Endodermal cell (in vitro differentiated cells): ENCODE results near the gene ZBTB7B. TPM values are rescaled to one million over a fixed set of nuclear protein-coding genes. Genes with fewer than 3 reads are reported as not detected.

Experiments used
- DNase-seq: peaks from one replicate; pipeline ENCODE4 v3.0.0-alpha.2; 2017
- H3K27ac ChIP-seq: 2 replicates; pipeline ENCODE4 v1.5.1; 2013; ENCODE audit warnings: mild to moderate bottlenecking, low read depth, low read length, moderate library complexity
- H3K27me3 ChIP-seq: 2 replicates; pipeline ENCODE4 v1.6.1; 2013; ENCODE audit warnings: mild to moderate bottlenecking, low read length, moderate library complexity; ENCODE audit not compliant: insufficient read depth, control insufficient read depth, poor library complexity, severe bottlenecking
- H3K36me3 ChIP-seq: 2 replicates; pipeline ENCODE4 v1.7.0; 2013; ENCODE audit warnings: mild to moderate bottlenecking, low read length, moderate library complexity; ENCODE audit not compliant: control insufficient read depth, insufficient read depth
- H3K4me1 ChIP-seq: one replicate; pipeline ENCODE4 v1.7.0; 2013; ENCODE audit warnings: low read length; ENCODE audit not compliant: control insufficient read depth, insufficient read depth
- H3K4me3 ChIP-seq: 2 replicates; pipeline ENCODE4 v1.5.1; 2013; ENCODE audit warnings: mild to moderate bottlenecking, low read length, moderate library complexity
- H3K9ac ChIP-seq: 2 replicates; pipeline ENCODE4 v1.6.1; 2013; ENCODE audit warnings: mild to moderate bottlenecking, low read length, moderate library complexity; ENCODE audit not compliant: poor library complexity, severe bottlenecking; ENCODE audit errors: extremely low read depth
- H3K9me3 ChIP-seq: 2 replicates; pipeline ENCODE4 v1.6.1; 2013; ENCODE audit warnings: mild to moderate bottlenecking, low read length, moderate library complexity; ENCODE audit not compliant: control insufficient read depth
- H3K27ac Mint-ChIP-seq: 2 replicates; pipeline ENCODE4 v1.8.0; 2020; ENCODE audit warnings: mixed read lengths
- H3K27me3 Mint-ChIP-seq: 2 replicates; pipeline ENCODE4 v1.8.0; 2021; ENCODE audit warnings: mild to moderate bottlenecking, mixed read lengths; ENCODE audit not compliant: insufficient read depth
- H3K36me3 Mint-ChIP-seq: 2 replicates; pipeline ENCODE4 v1.8.0; 2020; ENCODE audit warnings: low read depth, mixed read lengths
- H3K4me1 Mint-ChIP-seq: 2 replicates; pipeline ENCODE4 v1.8.0; 2020; ENCODE audit warnings: mixed read lengths
- H3K4me3 Mint-ChIP-seq: 2 replicates; pipeline ENCODE4 v1.8.0; 2020; ENCODE audit warnings: mild to moderate bottlenecking, moderate library complexity, mixed read lengths
- H3K9me3 Mint-ChIP-seq: 2 replicates; pipeline ENCODE4 v1.8.0; 2020; ENCODE audit warnings: mild to moderate bottlenecking, mixed read lengths
- WGBS, 2 experiments: methylation state at CpG; one replicate each; pipeline versions ENCODE4 v1.1.5 to v1.1.7; 2013; ENCODE audit warnings: missing lambda C conversion rate in 2 of 2, mixed read lengths in 1 of 2; ENCODE audit not compliant: insufficient coverage in 1 of 2, insufficient read length in 1 of 2; 5-methylcytosine and 5-hydroxymethylcytosine counted together
- total RNA-seq, 2 donors: library from RNA; stranded (reverse); fragmentation: NEBNext Ultra II Directional in 1 of 2; extraction: Animal tissue kit (Norgen Biotek cat#: 25700) in 1 of 2; gene quantifications; 2 replicates in 1 of 2; 3 replicates in 1 of 2; pipeline ENCODE4 v1.2.1, GENCODE V29; 2021
- TF ChIP-seq, protein P1 (sequence below): fragments of 200-600 bp; sonication (generic); conservative IDR thresholded peaks from 2 replicates; pipeline ENCODE4 v1.5.0; 2021; ENCODE audit warnings: antibody characterized with exemption, mild to moderate bottlenecking

ZBTB7B gene
- total RNA-seq, 2 donors from 2014 or later: 21.2 to 23.3 TPM

DNA sequence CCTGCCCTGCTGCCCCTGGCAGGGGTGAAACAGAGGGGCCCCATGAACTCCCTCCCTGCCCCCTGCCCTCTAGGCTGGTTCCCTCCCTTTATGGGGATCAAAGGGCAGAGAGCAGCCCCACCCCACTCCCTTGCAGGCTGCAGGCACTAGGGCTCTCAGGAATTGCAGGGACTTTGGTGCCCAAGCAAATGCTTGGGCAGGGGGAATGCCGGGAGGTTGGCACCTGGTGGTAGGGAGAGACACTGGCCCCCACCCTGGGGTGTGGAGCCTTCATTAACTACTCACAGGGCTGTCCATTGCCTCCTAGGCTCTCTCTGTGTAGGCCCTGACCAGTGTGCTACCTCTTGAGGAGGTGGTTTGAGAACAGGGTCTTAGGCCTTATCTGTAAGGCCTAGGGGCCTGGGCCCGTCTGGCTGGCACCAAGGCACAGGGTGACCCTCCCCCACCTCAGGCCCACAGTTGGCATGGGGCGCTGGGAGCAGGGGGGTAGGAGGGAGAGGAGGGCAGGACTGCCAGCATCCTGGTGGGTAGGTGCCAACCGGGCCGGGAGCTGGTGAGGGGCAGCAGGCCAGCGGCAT lies 4.7 kb downstream of the ZBTB7B start:
- peaks cover 20% of the 10 kb centered on the region for H3K4me1 Mint-ChIP-seq
- whole genome bisulfite sequencing, 2 experiments: 89% methylated on average over 6 of the region's 6 CpGs; no CpG with 5 or more reads in 1 of the 2 experiments
- H3K27ac Mint-ChIP-seq: no peak overlapping the region
- no peak overlapping the region for H3K27ac ChIP-seq
- peaks cover 9% of the 10 kb centered on the region for H3K4me1 ChIP-seq
- H3K27me3 Mint-ChIP-seq: no peaks in the 10 kb centered on the region
- no peaks in the 10 kb centered on the region for H3K36me3 ChIP-seq
- H3K27me3 ChIP-seq: no peaks in the 10 kb centered on the region
- DNase-seq: no peak
- no peak overlapping the region for H3K4me3 Mint-ChIP-seq
- H3K36me3 Mint-ChIP-seq: no peaks in the 10 kb centered on the region
- no peak overlapping the region for H3K4me3 ChIP-seq
- H3K9ac ChIP-seq: no peak overlapping the region
- TF ChIP-seq, protein P1, sequence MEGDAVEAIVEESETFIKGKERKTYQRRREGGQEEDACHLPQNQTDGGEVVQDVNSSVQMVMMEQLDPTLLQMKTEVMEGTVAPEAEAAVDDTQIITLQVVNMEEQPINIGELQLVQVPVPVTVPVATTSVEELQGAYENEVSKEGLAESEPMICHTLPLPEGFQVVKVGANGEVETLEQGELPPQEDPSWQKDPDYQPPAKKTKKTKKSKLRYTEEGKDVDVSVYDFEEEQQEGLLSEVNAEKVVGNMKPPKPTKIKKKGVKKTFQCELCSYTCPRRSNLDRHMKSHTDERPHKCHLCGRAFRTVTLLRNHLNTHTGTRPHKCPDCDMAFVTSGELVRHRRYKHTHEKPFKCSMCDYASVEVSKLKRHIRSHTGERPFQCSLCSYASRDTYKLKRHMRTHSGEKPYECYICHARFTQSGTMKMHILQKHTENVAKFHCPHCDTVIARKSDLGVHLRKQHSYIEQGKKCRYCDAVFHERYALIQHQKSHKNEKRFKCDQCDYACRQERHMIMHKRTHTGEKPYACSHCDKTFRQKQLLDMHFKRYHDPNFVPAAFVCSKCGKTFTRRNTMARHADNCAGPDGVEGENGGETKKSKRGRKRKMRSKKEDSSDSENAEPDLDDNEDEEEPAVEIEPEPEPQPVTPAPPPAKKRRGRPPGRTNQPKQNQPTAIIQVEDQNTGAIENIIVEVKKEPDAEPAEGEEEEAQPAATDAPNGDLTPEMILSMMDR: no peak
- H3K9me3 Mint-ChIP-seq: no peaks in the 10 kb centered on the region
- H3K9me3 ChIP-seq: no peaks in the 10 kb centered on the region

- Histone ChIP-seq H3K4me3 (no peak overlapping the region), H3K4me1 (peaks cover 9% of the 10 kb centered on the region), H3K36me3 (no peaks in the 10 kb centered on the region), H3K9ac (no peak overlapping the region), H3K27ac (no peak overlapping the region), H3K9me3 (no peaks in the 10 kb centered on the region), H3K27me3 (no peaks in the 10 kb centered on the region)
- no peak overlapping the region for H3K4me3 Mint-ChIP-seq
- H3K4me1 Mint-ChIP-seq: peaks cover 22% of the 10 kb centered on the region
- no peaks in the 10 kb centered on the region for H3K9me3 Mint-ChIP-seq
- H3K36me3 Mint-ChIP-seq: peaks cover 5% of the 10 kb centered on the region
- DNase-seq: no peak
- 90 to 93% methylated on average over 3 to 14 of the region's 16 CpGs for WGBS, 2 experiments
- H3K27me3 Mint-ChIP-seq: no peaks in the 10 kb centered on the region
- TF ChIP-seq, protein P1: no peak
- H3K27ac Mint-ChIP-seq: no peak overlapping the region
Observed at GRCh38 chr1:155008015-155008941, 5.7 kb downstream of the ZBTB7B start.

DNA sequence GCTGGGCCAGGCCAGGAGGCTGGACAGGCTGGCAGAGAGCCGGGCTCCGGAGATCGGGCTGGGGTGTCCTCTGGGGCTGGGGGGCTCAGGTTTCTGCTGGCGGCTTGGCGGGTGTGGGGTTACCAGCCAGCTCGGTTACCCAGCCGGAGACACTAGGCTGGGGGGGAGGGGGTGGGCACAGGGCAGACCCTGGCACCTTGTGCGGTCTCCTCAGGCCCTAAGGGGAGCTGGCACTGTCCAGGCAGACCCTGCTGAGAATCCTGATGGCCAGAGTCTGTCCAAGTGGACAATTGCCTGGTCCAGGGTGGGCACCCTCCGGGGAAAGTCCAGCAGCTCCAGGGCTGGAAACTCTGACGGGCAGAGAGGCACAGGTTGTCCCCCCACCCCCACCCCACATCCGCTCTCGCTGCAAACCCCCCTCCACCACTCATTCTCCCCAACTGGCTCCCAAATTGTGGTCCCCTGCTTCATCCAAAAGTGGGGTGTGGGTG lies 6.7 kb downstream of the ZBTB7B start:
- Mint-ChIP-seq H3K27ac (no peak overlapping the region), H3K36me3 (peaks cover 7% of the 10 kb centered on the region)
- H3K4me3 ChIP-seq: no peak overlapping the region

More for the DNA sequence above, 6.7 kb downstream of the ZBTB7B start:
- TF ChIP-seq, protein P1: no peak
- peaks cover 19% of the 10 kb centered on the region for H3K4me1 Mint-ChIP-seq
- H3K27me3 Mint-ChIP-seq: no peaks in the 10 kb centered on the region
- no peak for DNase-seq
- Histone ChIP-seq H3K9ac (no peak overlapping the region), H3K27ac (no peak overlapping the region), H3K36me3 (no peaks in the 10 kb centered on the region), H3K27me3 (no peaks in the 10 kb centered on the region), H3K4me1 (peaks cover 7% of the 10 kb centered on the region), H3K9me3 (no peaks in the 10 kb centered on the region)
- WGBS, 2 experiments: 91 to 100% methylated on average over 4 to 12 of the region's 12 CpGs
- no peak overlapping the region for H3K4me3 Mint-ChIP-seq
- H3K9me3 Mint-ChIP-seq: no peaks in the 10 kb centered on the region
